GM12801 (cell line): Measurements from ENCODE around the gene KRT76.

Source experiments
- CTCF ChIP-seq: IDR thresholded peaks from one replicate; pipeline ENCODE4 v1.5.1; 2011; ENCODE audit warnings: control low read depth; ENCODE audit not compliant: insufficient read length; ENCODE audit errors: extremely low read depth

The KRT76 gene

GRCh38 chr12:52776913-52777395, at the start of gene KRT76:
Gene KRT76 (minus strand): TSS chr12:52777345. CDS start chr12:52777291, 54 bp downstream.
- no peak for TF ChIP-seq CTCF

- no peak for TF ChIP-seq CTCF
Observed at GRCh38 chr12:52825961-52826360, 48.8 kb upstream of the KRT76 start.

GRCh38 chr12:52824741-52825410, 47.7 kb upstream of the KRT76 start:
- TF ChIP-seq CTCF: no peak

GRCh38 chr12:52823761-52824450, 46.8 kb upstream of the KRT76 start:
- TF ChIP-seq CTCF: no peak

- no peak for TF ChIP-seq CTCF
Observed at GRCh38 chr12:52822771-52823510, 45.8 kb upstream of the KRT76 start.

- no peak for TF ChIP-seq CTCF
Observed at GRCh38 chr12:52821826-52822660, 44.9 kb upstream of the KRT76 start.
